NCI-H1105 treated with DMSO at 0.1 percent for 48 hours (cell line): ENCODE measurements around the gene HTR3C.
"Not testable (repeated sequence)": the region's sequence is repeated elsewhere in the genome, so short reads cannot be mapped to it uniquely, and the experiment has no call there.

ENCODE experiments used
- DNase-seq: peaks from one replicate; lab custom pipeline; 2025; lab: John Stamatoyannopoulos, UW

The HTR3C gene

GRCh38 chr3:184031187-184031792, 21.6 kb upstream of the HTR3C start, which contains the start of gene HTR3D:
TSS of gene HTR3D (plus strand) at chr3:184031742. CDS start at chr3:184031742, 0 bp downstream.
- DNase-seq = no peak

DNA sequence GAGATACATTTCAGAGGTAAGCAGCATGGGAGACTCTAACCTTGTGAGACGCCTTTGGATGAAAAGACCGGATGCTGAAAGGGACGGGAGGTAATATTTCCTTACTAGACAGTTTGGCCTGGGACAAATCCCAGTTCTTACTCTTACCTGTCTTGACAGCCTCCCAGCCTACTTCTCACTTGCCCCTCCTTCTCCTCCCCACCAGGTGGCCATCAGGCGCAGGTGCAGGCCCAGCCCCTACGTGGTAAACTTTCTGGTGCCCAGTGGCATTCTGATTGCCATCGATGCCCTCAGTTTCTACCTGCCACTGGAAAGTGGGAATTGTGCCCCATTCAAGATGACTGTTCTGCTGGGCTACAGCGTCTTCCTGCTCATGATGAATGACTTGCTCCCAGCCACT, 15.0 kb upstream of the HTR3C start:
- no peak for DNase-seq

DNA sequence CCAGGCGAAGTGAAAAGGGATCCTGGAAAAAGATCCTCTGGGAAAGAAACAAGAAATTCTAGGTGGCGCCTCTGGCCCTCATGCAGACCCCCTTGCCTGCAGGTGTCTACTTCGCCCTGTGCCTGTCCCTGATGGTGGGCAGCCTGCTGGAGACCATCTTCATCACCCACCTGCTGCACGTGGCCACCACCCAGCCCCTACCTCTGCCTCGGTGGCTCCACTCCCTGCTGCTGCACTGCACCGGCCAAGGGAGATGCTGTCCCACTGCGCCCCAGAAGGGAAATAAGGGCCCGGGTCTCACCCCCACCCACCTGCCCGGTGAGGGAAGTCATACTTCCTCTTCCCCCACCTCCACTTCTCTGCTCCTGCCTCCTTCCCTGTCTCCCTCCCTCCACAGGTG, 14.5 kb upstream of the HTR3C start:
- DNase-seq = not testable (repeated sequence)

DNA sequence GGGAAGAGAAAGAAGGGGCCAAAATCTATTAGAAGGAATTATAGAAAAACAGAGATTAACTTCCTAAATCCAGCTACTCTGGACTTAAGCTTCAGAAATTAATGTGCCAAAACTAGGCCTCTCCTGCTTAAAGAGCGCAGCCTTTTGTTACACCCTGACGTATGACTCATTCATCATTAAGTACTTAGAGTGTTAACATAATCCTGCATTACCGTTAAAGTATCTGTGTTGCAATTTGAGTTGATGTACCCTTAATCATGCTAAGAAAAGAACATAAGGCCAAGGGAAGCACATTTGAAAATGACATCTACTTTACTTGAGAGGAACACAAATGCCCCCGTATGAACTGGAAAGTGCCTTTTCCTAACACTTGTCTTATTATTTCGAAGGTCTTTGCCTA, 13.4 kb upstream of the HTR3C start:
- no peak for DNase-seq

DNA sequence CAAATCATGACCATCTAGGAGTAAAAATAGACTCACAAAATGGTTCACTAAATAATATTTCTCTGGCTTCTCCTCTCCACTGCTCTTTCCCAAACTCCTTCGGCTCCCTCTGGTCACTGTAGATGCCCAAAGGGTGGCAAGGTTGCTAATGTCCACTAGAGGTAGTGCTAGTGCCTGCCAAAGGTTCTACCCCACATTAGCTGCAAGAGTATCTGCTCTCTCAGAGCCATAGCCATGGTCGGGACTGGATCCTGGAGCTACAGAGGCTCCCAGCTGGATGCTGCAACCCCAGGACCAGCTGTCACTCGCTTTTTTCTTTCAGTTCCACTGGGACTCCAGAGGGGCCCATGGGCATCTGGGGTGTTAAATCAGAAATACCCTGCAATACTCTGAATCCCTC, 12.8 kb upstream of the HTR3C start:
- peak; percentile 8 for DNase-seq

- DNase-seq = peak; percentile 88
Measured at GRCh38 chr3:184042617-184043016, 10.2 kb upstream of the HTR3C start.

DNA sequence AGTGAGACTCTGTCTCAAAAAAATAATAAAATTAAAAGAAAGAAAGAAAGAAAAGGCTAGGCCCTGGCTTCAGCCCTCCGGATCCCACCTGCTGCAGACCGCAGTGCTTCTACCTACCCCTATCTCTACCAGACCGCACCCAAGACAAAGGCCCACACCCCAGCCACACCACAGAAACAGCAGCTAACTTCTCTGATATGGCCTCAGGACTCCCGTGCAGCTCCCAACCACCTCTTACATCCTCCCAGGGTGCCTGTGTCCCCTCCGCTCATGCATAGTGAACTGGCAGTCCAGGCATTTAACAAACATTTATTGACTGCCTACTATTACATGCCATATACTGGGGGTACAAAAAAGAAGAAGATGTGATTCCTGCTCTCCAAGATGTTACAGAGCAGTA, 6.9 kb upstream of the HTR3C start:
- no peak for DNase-seq

GRCh38 chr3:184050217-184050847, 2.5 kb upstream of the HTR3C start:
- peak; percentile 51 for DNase-seq

DNA sequence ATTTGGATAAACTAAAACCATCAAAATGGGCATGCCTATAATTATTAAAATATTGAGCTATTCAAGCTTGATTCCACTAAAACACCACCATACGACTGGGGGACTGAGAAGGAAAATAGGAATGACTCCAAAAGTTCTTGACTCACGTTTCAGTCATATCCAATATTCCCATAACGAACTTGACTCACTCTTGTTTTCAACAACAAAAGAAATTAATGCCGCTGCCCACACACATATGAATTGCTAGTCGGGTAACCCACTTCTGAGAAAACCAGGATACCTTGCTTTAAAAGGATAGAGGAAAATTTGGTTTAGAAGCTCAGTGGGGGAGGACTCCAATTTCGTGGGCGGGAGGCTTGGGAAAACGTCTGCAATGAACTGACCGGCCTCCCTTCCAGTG, 5.2 kb downstream of the HTR3C start:
- no peak for DNase-seq

DNA sequence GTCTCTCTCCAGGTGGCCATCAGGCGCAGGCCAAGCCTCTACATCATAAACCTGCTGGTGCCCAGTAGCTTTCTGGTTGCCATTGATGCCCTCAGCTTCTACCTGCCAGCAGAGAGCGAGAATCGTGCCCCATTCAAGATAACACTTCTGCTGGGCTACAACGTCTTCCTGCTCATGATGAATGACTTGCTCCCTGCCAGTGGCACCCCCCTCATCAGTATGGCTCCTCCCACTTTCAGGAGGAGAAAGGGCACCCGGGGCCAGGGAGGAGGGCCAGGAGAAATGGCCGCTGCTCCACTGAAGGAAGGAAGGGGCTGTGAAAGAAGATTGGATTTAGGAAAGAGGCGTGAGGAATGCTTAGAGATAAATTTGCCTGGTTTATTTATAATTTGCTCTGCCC, 6.6 kb downstream of the HTR3C start:
- no peak for DNase-seq

DNA sequence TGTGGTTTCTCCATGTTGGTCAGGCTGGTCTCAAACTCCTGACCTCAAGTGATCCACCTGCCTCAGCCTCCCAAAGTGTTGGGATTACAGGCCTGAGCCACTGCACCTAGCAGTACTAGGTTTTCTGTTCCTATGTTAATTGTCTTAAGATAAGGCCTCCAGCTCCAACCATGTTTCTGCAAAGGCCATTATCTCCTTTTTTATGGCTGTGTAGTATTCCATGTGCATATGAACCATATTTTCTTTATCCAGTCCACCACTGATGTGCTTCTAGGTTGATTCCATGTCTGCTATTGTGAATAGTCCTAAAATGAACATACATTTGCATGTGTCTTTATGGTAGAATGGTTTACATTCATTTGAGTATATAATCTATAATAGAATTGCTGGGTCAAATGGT, 9.8 kb downstream of the HTR3C start:
- DNase-seq = no peak

DNA sequence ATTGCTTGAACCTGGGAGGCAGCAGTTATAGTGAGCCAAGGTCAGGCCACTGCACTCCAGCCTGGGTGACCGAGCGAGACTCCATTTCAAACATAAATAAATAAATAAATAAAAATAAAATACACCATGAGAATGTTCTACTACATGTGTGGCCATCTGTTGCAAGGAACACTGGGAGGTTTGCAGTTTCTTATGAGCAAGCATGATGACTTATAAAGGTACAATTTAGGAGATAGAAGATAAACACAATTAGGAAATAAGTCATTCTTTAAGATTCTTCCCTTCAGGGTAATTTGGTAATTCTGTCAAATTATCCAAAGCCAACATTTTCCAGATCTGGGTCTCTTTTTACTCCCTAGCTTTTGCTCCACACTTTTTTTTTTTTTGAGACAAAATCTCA, 13.4 kb downstream of the HTR3C start:
- no peak for DNase-seq

- DNase-seq = no peak
Measured at GRCh38 chr3:184067573-184068055, 14.8 kb downstream of the HTR3C start.

DNA sequence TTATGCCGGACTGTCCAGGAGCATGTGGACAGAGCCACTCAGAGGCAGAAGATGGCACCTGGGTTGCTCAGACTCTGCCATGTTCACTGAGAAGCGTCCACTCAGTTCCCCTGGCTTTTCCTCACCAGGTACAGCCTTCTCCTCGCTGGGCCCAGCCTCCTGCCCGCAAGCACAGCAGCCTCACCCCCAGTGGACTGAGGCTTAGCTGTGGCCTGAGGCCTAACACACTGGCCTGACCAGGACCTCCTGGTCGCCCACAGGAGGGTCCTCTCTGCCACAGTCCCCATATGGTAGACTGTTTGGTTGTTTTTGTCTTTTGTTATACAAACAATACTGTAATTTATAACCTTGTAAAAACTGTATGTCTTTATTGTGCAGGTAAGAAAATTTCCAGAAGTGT, 15.5 kb downstream of the HTR3C start:
- DNase-seq = no peak

- DNase-seq = not testable (repeated sequence)
Measured at GRCh38 chr3:184071142-184071541, 18.3 kb downstream of the HTR3C start.

- DNase-seq = no peak
Measured at GRCh38 chr3:184073621-184074020, 20.8 kb downstream of the HTR3C start.

- no peak for DNase-seq
Measured at GRCh38 chr3:184075901-184076300, 23.1 kb downstream of the HTR3C start.

GRCh38 chr3:184077881-184078280, 25.0 kb downstream of the HTR3C start:
- no peak for DNase-seq

GRCh38 chr3:184078851-184079250, 26.0 kb downstream of the HTR3C start:
- no peak for DNase-seq

GRCh38 chr3:184081116-184081830, 28.4 kb downstream of the HTR3C start:
- DNase-seq = no peak

DNA sequence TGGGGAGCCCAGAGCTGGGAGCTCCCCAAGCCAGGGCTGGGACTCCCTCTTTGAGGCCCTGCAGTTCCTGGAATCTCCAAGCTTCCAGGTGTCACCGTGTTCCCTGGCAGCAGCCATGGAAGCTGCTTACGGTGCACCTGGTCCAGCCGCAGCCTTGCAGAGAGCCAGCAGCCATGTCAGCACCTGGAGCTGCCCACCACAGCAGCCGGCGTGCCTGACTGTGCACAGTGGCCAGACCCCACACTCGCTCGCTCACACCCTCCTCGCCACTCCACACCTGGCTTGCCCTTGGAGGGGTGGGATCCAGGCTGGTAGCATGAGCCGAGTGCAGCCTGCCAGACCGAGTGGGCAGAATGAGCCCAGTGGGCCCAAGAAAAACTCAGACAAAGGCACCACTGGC, 29.2 kb downstream of the HTR3C start:
- no peak for DNase-seq

DNA sequence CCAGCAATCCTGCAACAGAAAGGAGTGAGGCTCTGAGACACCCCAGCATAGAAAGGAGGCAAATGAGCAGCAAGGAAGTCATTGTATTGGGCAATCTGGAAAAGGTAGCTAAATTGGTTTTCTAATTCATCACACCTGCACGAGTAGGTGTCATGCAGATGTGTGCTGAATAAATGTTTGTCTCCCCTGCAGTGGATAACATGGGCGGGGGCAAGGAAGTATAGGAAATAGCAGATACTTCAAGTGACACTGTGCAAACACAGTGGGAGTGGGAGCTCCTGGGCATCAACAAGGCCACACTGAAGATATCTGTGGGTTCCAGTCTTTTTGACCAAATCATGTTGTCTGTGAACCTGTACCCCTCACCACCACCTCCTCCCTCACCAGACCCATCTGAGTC, 29.6 kb downstream of the HTR3C start:
- DNase-seq = no peak

DNA sequence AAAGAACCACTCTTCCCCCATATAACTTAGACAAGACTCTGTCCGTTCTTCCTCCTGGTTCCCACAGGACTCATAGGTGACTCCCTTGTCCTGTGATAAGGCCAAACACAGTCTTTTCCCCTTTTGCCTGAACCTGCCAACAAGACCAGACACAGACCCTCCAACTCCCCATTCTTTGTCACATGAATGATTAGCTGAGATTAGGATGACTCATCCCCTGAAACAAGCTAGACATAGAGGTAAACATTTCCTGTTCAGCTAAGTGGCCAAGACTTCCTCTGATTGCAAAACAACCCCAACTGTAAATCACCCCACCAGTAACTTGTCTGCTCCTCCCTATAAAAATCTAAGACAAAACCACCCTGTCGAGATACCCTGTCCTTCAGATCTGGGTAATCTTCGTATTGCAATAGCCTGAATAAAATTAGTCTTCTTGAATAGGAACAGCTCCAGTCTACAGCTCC, 32.6 kb downstream of the HTR3C start:
- DNase-seq = no peak
